Measurements from ENCODE around the gene PCDHGB7.
"Not testable (repeated sequence)": the region's sequence is repeated elsewhere in the genome, so short reads cannot be mapped to it uniquely, and the experiment has no call there.

The PCDHGB7 gene

DNA sequence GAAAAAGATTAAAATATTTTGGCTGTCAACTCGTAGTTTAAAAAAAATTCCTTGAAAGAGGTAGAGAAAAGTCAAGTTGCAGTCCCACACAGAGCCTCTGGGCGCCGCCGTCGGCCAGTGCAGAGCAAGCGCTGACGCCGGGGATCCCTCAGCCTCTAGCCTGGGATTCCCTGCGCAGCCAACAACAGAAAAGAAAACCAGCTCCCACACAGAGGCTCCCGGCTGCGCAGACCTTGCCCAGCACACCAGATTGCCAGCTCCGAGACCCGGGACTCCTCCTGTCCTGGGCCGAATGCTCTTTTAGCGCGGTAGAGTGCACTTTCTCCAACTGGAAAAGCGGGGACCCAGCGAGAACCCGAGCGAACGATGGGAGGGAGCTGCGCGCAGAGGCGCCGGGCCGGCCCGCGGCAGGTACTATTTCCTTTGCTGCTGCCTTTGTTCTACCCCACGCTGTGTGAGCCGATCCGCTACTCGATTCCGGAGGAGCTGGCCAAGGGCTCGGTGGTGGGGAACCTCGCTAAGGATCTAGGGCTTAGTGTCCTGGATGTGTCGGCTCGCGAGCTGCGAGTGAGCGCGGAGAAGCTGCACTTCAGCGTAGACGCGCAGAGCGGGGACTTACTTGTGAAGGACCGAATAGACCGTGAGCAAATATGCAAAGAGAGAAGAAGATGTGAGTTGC lies at the start of gene PCDHGB7:
Gene PCDHGB7 (plus strand): TSS at position 184 of the 679 bp plus-strand sequence. CDS start 183 bp downstream, at position 367.
- intact Hi-C loops (cut with DNase I), result loop anchor here (2.0 to 5.0 kb wide), 2 partner anchors 105 to 141 kb away; no protein-coding TSS in a partner anchor
- DNase-seq, result peak in 7 of 10 donors; percentile 20 to 90 (median 56)

DNA sequence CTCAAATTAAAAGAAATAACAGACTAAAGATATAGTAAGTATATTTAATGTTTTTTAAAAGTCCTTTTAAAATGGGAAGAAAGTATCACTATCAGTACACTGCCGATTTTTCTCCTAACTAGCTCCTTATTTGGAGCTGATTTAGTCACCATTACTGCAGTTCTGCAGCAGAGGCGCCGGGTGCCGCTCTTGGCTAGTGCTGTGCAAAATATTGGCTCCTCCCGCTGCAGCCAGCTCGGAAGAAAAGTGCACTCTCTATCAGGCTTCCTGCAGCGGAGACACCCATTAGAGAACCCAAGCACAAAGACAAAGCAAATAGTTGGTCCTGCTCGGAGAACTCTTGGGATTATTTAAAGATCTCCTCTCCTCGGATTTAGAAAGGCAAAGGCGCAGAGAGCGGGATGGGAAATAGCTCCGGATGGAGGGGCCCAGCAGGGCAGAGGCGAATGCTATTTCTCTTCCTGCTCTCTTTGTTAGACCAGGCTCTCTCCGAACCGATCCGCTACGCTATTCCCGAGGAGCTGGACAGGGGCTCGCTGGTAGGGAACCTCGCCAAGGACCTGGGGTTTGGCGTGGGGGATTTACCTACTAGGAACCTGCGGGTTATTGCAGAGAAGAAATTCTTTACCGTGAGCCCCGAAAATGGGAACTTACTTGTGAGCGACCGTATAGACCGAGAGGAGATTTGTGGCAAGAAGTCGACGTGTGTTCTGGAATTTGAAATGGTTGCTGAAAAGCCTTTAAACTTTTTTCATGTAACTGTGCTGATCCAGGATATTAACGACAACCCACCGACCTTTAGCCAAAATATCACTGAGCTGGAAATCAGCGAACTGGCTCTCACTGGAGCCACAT lies 47.3 kb upstream of the PCDHGB7 start, which contains the start of gene PCDHGB3:
Gene PCDHGB3 (plus strand): TSS at position 249 of the 855 bp plus-strand sequence. CDS start 153 bp downstream, at position 402.
- intact Hi-C loops (cut with DNase I), result no loop called here
- DNase-seq, result no peak

DNA sequence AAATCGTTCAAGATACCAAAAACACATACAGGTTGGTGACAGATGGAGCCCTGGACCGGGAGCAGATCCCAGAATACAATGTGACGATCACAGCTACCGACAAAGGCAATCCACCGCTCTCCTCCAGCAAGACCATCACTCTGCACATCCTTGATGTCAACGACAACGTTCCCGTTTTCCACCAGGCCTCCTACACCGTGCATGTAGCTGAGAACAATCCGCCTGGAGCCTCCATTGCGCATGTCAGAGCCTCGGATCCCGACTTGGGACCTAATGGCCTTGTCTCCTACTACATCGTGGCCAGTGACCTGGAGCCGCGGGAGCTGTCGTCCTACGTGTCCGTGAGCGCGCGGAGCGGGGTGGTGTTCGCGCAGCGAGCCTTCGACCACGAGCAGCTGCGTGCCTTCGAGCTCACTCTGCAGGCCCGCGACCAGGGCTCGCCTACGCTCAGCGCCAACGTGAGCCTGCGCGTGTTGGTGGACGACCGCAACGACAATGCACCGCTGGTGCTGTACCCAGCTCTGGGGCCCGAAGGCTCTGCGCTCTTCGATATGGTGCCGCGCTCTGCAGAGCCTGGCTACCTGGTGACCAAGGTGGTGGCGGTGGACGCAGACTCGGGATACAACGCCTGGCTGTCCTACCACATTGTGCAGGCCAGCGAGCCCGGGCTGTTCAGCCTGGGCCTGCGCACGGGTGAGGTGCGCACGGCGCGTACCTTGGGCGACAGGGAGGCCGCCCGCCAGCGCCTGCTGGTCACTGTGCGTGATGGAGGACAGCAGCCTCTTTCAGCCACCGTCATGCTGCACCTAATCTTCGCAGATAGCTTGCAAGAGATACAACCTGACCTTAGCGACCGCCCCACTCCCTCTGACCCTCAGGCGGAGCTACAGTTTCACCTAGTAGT lies 45.7 kb upstream of the PCDHGB7 start:
- intact Hi-C loops (cut with DNase I), result no loop called here
- no peak for DNase-seq

DNA sequence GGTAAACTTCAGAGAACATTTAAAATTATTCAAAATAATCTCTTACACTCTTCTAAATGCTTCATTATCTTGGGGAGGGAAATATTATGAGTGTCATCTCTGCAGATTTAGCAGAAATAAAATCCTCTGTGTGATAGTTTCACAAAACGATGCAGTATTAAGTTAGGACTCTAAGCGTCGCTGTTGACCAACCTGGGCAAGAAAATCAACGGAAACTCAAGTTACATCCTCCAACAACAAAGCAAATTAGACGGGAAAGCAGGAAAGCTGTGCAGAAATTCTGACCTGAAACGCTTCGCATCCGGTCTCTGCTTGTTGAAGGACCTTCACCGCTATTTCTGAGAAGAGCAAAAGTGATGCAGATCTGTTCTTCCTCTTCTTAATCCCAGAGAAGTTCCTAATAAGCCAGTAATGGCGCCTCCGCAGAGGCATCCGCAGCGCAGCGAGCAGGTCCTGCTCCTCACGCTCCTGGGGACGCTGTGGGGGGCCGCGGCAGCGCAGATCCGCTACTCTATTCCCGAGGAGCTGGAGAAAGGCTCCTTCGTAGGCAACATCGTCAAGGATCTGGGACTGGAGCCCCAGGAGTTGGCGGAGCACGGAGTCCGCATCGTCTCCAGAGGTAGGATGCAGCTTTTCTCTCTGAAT lies 43.7 kb upstream of the PCDHGB7 start, which contains the start of gene PCDHGA6:
Gene PCDHGA6 (plus strand): TSS at position 219 of the 645 bp plus-strand sequence. CDS start 193 bp downstream, at position 412.
- DNase-seq, result no peak
- intact Hi-C loops (cut with DNase I), result no loop called here

DNA sequence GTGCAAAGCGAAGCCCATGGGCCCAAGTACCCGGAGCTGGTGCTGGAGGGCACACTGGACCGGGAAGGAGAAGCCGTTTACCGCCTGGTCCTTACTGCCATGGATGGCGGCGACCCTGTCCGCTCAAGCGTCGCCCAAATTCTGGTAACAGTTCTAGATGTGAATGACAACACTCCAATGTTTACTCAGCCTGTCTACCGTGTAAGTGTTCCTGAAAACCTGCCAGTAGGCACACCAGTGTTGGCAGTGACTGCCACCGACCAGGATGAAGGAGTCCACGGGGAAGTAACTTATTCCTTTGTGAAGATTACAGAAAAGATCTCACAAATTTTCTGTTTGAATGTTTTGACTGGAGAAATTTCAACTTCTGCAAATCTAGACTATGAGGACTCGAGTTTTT lies 42.9 kb upstream of the PCDHGB7 start:
- intact Hi-C loops (cut with DNase I), result no loop called here
- DNase-seq, result no peak

DNA sequence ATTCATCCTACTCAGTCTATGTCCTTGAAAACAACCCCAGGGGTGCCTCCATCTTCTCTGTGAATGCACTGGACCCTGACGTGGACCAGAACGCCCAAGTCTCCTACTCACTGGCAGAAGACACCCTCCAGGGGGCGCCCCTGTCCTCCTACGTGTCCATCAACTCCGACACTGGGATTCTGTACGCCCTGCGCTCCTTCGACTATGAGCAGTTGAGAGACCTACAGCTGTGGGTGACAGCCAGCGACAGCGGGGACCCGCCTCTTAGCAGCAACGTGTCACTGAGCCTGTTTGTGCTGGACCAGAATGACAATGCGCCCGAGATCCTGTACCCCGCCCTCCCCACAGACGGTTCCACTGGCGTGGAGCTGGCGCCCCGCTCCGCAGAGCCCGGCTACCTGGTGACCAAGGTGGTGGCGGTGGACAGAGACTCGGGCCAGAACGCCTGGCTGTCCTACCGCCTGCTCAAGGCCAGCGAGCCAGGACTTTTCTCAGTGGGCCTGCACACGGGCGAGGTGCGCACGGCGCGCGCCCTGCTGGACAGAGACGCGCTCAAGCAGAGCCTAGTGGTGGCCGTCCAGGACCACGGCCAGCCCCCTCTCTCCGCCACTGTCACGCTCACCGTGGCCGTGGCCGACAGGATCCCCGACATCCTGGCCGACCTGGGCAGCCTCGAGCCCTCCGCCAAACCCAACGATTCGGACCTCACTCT lies 41.9 kb upstream of the PCDHGB7 start:
- DNase-seq; intact Hi-C loops (cut with DNase I): not testable (repeated sequence)

DNA sequence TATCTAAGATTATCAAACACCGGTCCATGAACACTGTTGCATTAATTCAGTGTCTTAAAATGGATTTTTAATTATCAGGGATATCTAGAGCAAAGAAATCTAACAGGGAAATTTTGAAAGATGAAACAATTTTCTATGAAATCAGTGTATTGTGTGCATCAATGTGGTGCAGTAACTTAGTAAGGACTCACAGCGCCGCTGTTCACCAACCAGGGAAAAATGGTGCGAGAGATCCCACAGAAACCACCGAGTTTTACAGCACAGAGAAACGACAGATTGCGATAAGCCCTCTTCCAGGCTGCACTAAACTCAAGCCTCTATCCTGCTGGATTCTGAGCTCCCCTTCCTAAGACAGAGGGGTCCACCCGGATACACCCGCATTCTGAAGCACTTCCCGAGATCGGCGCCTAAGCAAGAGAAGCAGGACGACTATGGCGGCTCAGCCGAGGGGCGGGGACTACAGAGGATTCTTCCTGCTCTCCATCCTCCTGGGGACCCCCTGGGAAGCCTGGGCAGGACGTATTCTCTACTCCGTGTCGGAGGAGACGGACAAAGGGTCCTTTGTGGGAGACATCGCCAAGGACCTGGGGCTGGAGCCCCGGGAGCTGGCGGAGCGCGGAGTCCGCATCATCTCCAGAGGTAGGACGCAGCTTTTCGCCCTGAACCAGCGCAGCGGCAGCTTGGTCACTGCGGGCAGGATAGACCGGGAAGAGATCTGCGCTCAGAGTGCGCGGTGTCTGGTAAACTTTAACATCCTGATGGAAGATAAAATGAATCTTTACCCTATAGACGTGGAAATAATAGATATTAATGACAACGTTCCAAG lies 34.8 kb upstream of the PCDHGB7 start, which contains the start of gene PCDHGA7:
Gene PCDHGA7 (plus strand): TSS at position 274 of the 826 bp plus-strand sequence. CDS start 158 bp downstream, at position 432.
- intact Hi-C loops (cut with DNase I), result no loop called here
- DNase-seq, result no peak

DNA sequence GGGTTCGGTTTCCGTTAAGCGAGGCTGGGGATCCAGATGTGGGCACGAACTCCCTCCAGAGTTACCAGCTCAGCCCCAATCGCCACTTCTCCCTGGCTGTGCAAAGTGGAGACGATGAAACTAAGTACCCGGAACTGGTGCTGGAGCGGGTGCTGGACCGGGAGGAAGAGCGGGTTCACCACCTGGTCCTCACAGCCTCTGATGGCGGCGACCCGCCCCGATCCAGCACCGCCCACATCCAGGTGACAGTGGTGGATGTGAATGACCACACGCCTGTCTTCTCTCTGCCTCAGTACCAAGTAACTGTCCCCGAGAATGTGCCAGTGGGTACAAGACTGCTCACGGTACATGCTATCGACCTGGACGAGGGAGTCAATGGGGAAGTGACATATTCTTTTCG lies 34.1 kb upstream of the PCDHGB7 start:
- intact Hi-C loops (cut with DNase I), result no loop called here
- no peak for DNase-seq

DNA sequence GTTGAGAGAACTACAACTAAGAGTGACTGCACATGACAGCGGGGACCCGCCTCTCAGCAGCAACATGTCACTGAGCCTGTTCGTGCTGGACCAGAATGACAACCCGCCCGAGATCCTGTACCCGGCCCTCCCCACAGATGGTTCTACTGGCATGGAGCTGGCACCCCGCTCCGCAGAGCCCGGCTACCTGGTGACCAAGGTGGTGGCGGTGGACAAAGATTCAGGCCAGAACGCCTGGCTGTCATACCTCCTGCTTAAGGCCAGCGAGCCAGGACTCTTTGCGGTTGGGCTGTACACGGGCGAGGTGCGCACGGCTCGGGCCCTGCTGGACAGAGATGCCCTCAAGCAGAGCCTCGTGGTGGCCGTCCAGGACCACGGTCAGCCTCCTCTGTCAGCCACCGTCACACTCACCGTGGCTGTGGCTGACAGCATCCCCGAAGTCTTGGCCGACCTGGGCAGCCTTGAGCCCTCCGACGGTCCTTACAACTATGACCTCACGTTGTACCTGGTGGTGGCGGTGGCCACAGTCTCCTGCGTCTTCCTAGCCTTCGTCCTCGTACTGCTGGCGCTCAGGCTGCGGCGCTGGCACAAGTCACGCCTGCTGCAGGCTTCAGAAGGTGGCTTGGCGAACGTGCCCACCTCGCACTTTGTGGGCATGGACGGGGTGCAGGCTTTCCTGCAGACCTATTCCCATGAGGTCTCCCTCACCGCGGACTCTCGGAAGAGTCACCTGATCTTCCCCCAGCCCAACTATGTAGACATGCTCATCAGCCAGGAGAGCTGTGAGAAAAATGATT lies 32.8 kb upstream of the PCDHGB7 start:
- intact Hi-C loops (cut with DNase I), result no loop called here
- DNase-seq, result no peak

DNA sequence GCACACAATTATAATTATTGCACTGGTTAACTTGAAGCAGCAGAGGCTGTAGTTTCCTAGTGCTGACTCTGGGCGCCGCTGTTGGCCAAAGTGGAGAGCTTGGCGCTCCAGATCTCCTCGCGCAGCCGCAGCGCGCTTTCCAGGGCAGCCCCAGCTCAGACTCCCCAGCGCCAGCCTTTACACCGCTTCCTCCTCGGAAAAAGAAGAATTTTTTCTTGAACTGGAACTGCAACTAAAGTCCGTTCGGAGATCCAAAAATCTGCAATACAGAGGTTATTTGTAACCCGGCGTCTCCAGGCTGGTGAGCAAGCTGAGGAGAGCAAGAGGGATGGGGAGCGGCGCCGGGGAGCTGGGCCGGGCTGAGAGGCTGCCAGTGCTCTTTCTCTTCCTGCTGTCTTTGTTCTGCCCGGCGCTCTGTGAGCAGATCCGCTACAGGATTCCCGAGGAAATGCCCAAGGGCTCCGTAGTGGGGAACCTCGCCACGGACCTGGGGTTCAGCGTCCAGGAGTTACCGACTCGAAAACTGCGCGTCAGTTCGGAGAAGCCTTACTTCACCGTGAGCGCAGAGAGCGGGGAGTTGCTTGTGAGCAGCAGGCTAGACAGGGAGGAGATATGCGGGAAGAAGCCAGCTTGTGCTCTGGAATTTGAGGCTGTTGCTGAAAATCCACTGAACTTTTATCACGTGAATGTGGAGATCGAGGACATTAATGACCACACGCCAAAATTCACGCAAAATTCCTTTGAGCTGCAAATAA lies 29.7 kb upstream of the PCDHGB7 start, which contains the start of gene PCDHGB4:
Gene PCDHGB4 (plus strand): TSS at position 142 of the 755 bp plus-strand sequence. CDS start 187 bp downstream, at position 329.
- peak in 1 of 10 donors; percentile 63 for DNase-seq
- intact Hi-C loops (cut with DNase I), result not testable (repeated sequence)

DNA sequence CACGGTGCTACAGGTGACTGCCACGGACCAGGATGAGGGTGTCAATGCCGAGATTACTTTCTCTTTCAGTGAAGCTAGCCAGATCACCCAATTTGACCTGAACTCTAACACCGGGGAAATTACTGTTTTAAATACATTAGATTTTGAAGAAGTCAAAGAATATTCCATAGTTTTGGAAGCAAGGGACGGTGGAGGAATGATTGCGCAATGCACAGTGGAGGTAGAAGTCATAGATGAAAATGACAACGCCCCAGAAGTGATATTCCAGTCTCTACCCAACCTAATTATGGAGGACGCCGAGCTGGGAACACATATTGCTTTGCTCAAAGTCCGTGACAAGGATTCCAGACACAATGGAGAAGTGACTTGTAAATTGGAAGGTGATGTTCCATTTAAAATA lies 28.8 kb upstream of the PCDHGB7 start:
- DNase-seq, result no peak
- intact Hi-C loops (cut with DNase I), result no loop called here

DNA sequence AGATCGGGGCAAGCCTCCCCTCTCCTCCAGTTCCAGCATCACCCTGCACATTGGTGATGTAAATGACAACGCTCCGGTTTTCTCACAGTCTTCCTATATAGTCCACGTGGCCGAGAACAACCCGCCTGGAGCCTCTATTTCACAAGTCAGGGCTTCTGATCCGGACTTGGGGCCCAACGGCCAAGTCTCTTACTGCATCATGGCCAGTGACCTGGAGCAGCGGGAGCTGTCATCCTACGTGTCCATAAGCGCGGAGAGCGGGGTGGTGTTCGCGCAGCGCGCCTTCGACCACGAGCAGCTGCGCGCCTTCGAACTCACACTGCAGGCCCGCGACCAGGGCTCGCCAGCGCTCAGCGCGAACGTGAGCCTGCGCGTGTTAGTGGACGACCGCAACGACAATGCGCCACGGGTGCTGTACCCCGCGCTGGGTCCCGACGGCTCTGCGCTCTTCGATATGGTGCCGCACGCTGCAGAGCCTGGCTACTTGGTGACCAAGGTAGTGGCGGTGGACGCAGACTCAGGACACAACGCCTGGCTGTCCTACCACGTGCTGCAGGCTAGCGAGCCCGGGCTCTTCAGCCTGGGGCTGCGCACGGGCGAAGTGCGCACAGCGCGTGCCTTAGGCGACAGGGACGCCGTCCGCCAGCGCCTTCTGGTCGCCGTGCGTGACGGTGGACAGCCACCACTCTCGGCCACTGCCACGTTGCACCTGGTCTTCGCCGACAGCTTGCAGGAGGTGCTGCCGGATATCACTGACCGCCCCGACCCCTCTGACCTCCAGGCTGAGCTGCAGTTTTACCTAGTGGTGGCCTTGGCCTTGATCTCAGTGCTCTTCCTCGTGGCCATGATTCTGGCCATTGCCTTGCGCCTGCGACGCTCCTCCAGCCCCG lies 28.1 kb upstream of the PCDHGB7 start:
- peak in 1 of 10 donors; percentile 80 for DNase-seq
- intact Hi-C loops (cut with DNase I), result no loop called here

DNA sequence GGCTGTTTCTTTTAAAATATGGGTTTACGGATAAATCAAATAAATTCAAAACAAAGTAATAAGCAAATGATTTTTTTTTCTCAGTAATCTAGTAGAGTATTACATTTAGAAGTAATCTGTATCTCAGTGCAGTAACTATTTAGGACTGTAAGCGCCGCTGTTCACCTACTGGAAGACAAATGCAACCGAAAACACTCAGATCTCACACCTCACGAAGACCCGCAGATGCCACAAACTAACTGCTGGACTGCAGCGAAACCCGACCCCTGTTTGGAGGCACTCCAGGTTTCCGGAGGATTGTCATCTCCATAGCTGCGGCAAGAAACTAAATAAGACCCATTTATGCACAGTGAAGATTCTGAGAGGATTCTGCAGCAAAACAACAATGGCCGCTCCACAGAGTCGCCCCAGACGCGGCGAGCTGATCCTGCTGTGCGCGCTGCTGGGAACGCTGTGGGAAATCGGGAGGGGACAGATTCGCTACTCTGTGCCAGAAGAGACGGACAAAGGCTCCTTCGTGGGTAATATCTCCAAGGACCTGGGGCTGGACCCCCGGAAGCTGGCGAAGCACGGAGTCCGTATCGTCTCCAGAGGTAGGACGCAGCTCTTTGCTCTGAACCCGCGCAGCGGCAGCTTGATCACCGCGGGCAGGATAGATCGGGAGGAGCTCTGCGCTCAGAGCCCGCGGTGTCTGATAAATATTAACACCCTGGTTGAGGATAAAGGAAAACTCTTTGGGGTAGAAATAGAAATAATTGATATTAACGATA lies 24.9 kb upstream of the PCDHGB7 start, which contains the start of gene PCDHGA8:
Gene PCDHGA8 (plus strand): TSS at position 205 of the 770 bp plus-strand sequence. CDS start 181 bp downstream, at position 386.
- intact Hi-C loops (cut with DNase I), result no loop called here
- no peak for DNase-seq

DNA sequence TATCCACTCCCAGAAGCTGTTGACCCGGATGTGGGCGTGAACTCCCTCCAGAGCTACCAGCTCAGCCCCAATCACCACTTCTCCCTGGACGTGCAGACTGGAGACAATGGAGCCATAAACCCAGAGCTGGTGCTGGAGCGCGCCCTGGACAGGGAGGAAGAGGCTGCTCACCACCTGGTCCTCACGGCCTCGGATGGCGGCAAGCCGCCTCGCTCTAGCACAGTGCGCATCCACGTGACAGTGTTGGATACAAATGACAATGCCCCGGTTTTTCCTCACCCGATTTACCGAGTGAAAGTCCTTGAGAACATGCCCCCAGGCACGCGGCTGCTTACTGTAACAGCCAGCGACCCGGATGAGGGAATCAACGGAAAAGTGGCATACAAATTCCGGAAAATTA lies 24.2 kb upstream of the PCDHGB7 start:
- no peak for DNase-seq
- intact Hi-C loops (cut with DNase I), result no loop called here

All from posterior cingulate gyrus (tissue), 11 donors.